H1 (cell line): ENCODE data around the gene GPRC6A.
"Not testable (repeated sequence)": the region's sequence is repeated elsewhere in the genome, so short reads cannot be mapped to it uniquely, and the experiment has no call there.

Experiments
- ASH2L ChIP-seq: fragments of 200-600, 300-600 bp; sonication (generic); IDR thresholded peaks from one replicate; pipeline ENCODE4 v1.7.1; 2017; ENCODE audit warnings: low read length
- BRCA1 ChIP-seq: IDR thresholded peaks from 2 replicates; pipeline ENCODE4 v1.6.1; 2012; ENCODE audit warnings: low read depth, low read length, improper control_type of control experiment
- CBX5 ChIP-seq: fragments of 300-800, 300-1000 bp; sonication (generic); IDR thresholded peaks from 2 replicates; pipeline ENCODE4 v1.7.1; 2016; ENCODE audit warnings: antibody characterized with exemption, low read length, low read depth
- CHD2 ChIP-seq: IDR thresholded peaks from 2 replicates; pipeline ENCODE4 v1.6.1; 2012; ENCODE audit warnings: low read length, improper control_type of control experiment
- EP300 ChIP-seq, 2 experiments: IDR thresholded peaks; 1 replicate in 1 of 2; 2 replicates in 1 of 2; pipeline ENCODE4 v1.6.1; 2011 to 2012; ENCODE audit warnings: low read depth in 2 of 2, low read length in 2 of 2, mild to moderate bottlenecking in 2 of 2, borderline replicate concordance in 1 of 2, inconsistent platforms in 1 of 2, moderate library complexity in 1 of 2
- EZH2 ChIP-seq: fragments of 200-600 bp; sonication (generic); IDR thresholded peaks from 2 replicates; pipeline ENCODE4 v1.7.1; 2012; ENCODE audit warnings: low read depth, mild to moderate bottlenecking, moderate library complexity, low read length, inconsistent platforms; ENCODE audit not compliant: severe bottlenecking
- KDM1A ChIP-seq: fragments of 200-600, 300-600 bp; sonication (generic); IDR thresholded peaks from 2 replicates; pipeline ENCODE4 v1.7.1; 2016; ENCODE audit warnings: mild to moderate bottlenecking, low read length, borderline replicate concordance
- POLR2A ChIP-seq, 2 experiments: IDR thresholded peaks; 1 replicate in 1 of 2; 2 replicates in 1 of 2; pipeline ENCODE4 v1.6.1; 2011; ENCODE audit warnings: low read depth in 2 of 2, low read length in 2 of 2, mild to moderate bottlenecking in 2 of 2; ENCODE audit errors: control extremely low read depth in 1 of 2
- POLR2AphosphoS5 ChIP-seq: IDR thresholded peaks from 2 replicates; pipeline ENCODE4 v1.6.1; 2011; ENCODE audit warnings: low read depth, low read length
- SAP30 ChIP-seq: fragments of 300-600 bp; sonication (generic); IDR thresholded peaks from 2 replicates; pipeline ENCODE4 v1.7.1; 2012; ENCODE audit warnings: low read length, moderate library complexity, mild to moderate bottlenecking, inconsistent platforms; ENCODE audit not compliant: insufficient read depth, insufficient replicate concordance
- SP1 ChIP-seq: IDR thresholded peaks from 2 replicates; pipeline ENCODE4 v1.6.1; 2011; ENCODE audit warnings: low read depth, low read length
- ZNF274 ChIP-seq: IDR thresholded peaks from 2 replicates; pipeline ENCODE4 v1.7.0; 2012; ENCODE audit warnings: low read length, borderline replicate concordance; ENCODE audit errors: extremely low read depth
- TF ChIP-seq, protein P1 (sequence below), 3 experiments: IDR thresholded peaks; 1 replicate in 2 of 3; 2 replicates in 1 of 3; pipeline versions ENCODE4 v1.5.1 to v1.6.1; 2011; ENCODE audit warnings: low read length in 3 of 3, mild to moderate bottlenecking in 3 of 3, inconsistent platforms in 2 of 3, low read depth in 1 of 3, moderate library complexity in 1 of 3; ENCODE audit not compliant: insufficient read depth in 1 of 3; ENCODE audit errors: control extremely low read depth in 1 of 3

GRCh38 chr6:116816336-116816735 lies 12.5 kb downstream of the GPRC6A start:
- TF ChIP-seq KDM1A; CHD2; BRCA1; ASH2L; EZH2; POLR2A (IDR thresholded peaks at IDR 0.05; ENCODE audit: control extremely low read depth in 1 of 2, low read depth in 2 of 2, low read length in 2 of 2); ZNF274; CBX5; POLR2AphosphoS5; SAP30; SP1; EP300 (IDR thresholded peaks at IDR 0.05; ENCODE audit: borderline replicate concordance in 1 of 2, low read depth in 2 of 2, low read length in 2 of 2): not testable (repeated sequence)
- TF ChIP-seq, protein P1, sequence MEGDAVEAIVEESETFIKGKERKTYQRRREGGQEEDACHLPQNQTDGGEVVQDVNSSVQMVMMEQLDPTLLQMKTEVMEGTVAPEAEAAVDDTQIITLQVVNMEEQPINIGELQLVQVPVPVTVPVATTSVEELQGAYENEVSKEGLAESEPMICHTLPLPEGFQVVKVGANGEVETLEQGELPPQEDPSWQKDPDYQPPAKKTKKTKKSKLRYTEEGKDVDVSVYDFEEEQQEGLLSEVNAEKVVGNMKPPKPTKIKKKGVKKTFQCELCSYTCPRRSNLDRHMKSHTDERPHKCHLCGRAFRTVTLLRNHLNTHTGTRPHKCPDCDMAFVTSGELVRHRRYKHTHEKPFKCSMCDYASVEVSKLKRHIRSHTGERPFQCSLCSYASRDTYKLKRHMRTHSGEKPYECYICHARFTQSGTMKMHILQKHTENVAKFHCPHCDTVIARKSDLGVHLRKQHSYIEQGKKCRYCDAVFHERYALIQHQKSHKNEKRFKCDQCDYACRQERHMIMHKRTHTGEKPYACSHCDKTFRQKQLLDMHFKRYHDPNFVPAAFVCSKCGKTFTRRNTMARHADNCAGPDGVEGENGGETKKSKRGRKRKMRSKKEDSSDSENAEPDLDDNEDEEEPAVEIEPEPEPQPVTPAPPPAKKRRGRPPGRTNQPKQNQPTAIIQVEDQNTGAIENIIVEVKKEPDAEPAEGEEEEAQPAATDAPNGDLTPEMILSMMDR (IDR thresholded peaks at IDR 0.05; ENCODE audit: control extremely low read depth in 1 of 3, insufficient read depth in 1 of 3, low read depth in 1 of 3, low read length in 3 of 3): not testable (repeated sequence)
